ENCODE results near the gene KDM4B. TPM values are rescaled to one million over a fixed set of nuclear protein-coding genes. Genes with fewer than 3 reads are reported as not detected.
A peak's percentile ranks its signal among the peaks of the same experiment; 100 is the strongest.

KDM4B gene
- total RNA-seq (2021; fragmentation: NEBNext Ultra II Directional; extraction: Animal tissue kit (Norgen Biotek cat#: 25700)) (31.9 and 32.8 TPM in 2 replicates), polyA plus RNA-seq (2011; rRNA removed) (12.0 and 21.1 TPM in 2 replicates), polyA minus RNA-seq (2011; rRNA and poly(A)+ RNA removed) (18.7 and 23.6 TPM in 2 replicates)
- polyA plus RNA-seq (2011; cell fraction: cytosol; rRNA removed): 16.6 TPM
- 36.4 TPM for polyA plus RNA-seq (2011; cell fraction: nucleus; rRNA removed)
- 15.0 to 22.8 TPM (median 19.6 TPM) in 4 replicates for polyA plus RNA-seq (2012, experiment 1 of 2)
- 17.0 TPM for polyA plus RNA-seq (2012, experiment 2 of 2)
- polyA plus RNA-seq (2013, experiment 1 of 2): 13.3 TPM
- polyA plus RNA-seq (2013, experiment 2 of 2): 12.3 TPM
- 26.2 TPM for polyA minus RNA-seq (2011; cell fraction: cytosol; rRNA and poly(A)+ RNA removed)
- 44.4 TPM for polyA minus RNA-seq (2011; cell fraction: nucleus; rRNA and poly(A)+ RNA removed)
- long read RNA-seq, experiment 1, full-length matches to known transcripts: 2 of 34 reads
- long read RNA-seq, experiment 1, partial matches to known transcripts: 25 of 34 reads
- long read RNA-seq, experiment 1, other reads (novel, unspliced or antisense): 7 of 34 reads
- long read RNA-seq, experiment 2: 0 reads

GRCh38 chr19:4968462-4969291 lies at the start of gene KDM4B:
KDM4B (plus strand) TSS chr19:4969113; CDS start chr19:5032891, 63,778 bp downstream.
- Histone ChIP-seq H3K23me2 (ENCODE audit: low read depth, low read length) (peaks cover 13% of the 10 kb centered on the region; the same call in 1 of the 2 replicates), H4K91ac (replicated peaks; ENCODE audit: insufficient read length, low read length) (peak within 1 kb of the TSS; percentile 93), H4K20me1 (replicated peaks in 1 of 2; ENCODE audit: control insufficient read depth in 1 of 2, insufficient read depth in 2 of 2, low read length in 2 of 2) (peaks cover 11 to 15% of the 10 kb centered on the region in 2 experiments), H3K27ac (ENCODE audit: low read depth, low read length) (no peak within 1 kb of the TSS), H3K79me2 (ENCODE audit: control insufficient read depth in 1 of 2, insufficient read depth in 2 of 2, low read length in 2 of 2) (peaks cover 10 to 38% of the 10 kb centered on the region in 2 experiments; a peak in 3 of 4 replicates), H3K23ac (ENCODE audit: insufficient read length) (no peak within 1 kb of the TSS), H2BK20ac (ENCODE audit: low read length) (no peak within 1 kb of the TSS), H2BK12ac (ENCODE audit: low read depth, low read length) (no peak within 1 kb of the TSS), H2BK5ac (ENCODE audit: low read depth, low read length) (no peak within 1 kb of the TSS), H2BK120ac (replicated peaks; ENCODE audit: low read depth, low read length) (no peak within 1 kb of the TSS), H2AK5ac (ENCODE audit: low read depth, low read length) (no peak within 1 kb of the TSS), H4K5ac (ENCODE audit: insufficient read length, low read depth, low read length) (peak within 1 kb of the TSS; percentile 90), H4K8ac (ENCODE audit: extremely low read depth, insufficient read depth, low read length) (peak within 1 kb of the TSS; percentile 28), H3K79me1 (ENCODE audit: low read depth, low read length) (peaks cover 13% of the 10 kb centered on the region), H3K9me3 (ENCODE audit: insufficient read depth in 2 of 2, low read depth in 1 of 2, low read length in 1 of 2) (no peaks in the 10 kb centered on the region), H3K4me2 (ENCODE audit: insufficient read depth in 1 of 2, low read depth in 2 of 2, low read length in 2 of 2) (peak within 1 kb of the TSS; percentile 79 to 98), H3K18ac (ENCODE audit: extremely low read depth, low read length) (peak within 1 kb of the TSS; percentile 98), H3K56ac (replicated peaks; ENCODE audit: insufficient read length, low read depth, low read length) (no peak within 1 kb of the TSS), H3K4me3 (ENCODE audit: extremely low read depth in 1 of 4, insufficient read depth in 2 of 4, low read depth in 3 of 4, low read length in 4 of 4) (peak within 1 kb of the TSS; percentile 49 to 67 (median 57)), H3K4me1 (replicated peaks in 1 of 4; ENCODE audit: control insufficient read depth in 3 of 4, insufficient read depth in 4 of 4, low read length in 3 of 4) (peaks cover 3 to 17% (median 14%) of the 10 kb centered on the region in 4 experiments), H3K9ac (replicated peaks in 1 of 4; ENCODE audit: extremely low read depth in 1 of 4, low read depth in 3 of 4, low read length in 3 of 4) (peak within 1 kb of the TSS; percentile 38 to 88 (median 54); a peak in 5 of 7 replicates), H3K4ac (replicated peaks; ENCODE audit: insufficient read length, low read depth, low read length) (no peak within 1 kb of the TSS), H2BK15ac (ENCODE audit: low read length) (peak within 1 kb of the TSS; percentile 88; the same call in 1 of the 2 replicates), H3K27me3 (replicated peaks in 1 of 4; ENCODE audit: control insufficient read depth in 3 of 4, extremely low read depth in 1 of 4, insufficient read depth in 3 of 4, low read length in 3 of 4) (peaks cover 0 to 5% (median 0%) of the 10 kb centered on the region in 4 experiments; a peak in 2 of 7 replicates), H2AFZ (ENCODE audit: low read length) (peak within 1 kb of the TSS; percentile 98), H3K36me3 (ENCODE audit: control insufficient read depth in 2 of 4, insufficient read depth in 4 of 4, low read length in 3 of 4) (no peaks in the 10 kb centered on the region), H3K14ac (ENCODE audit: insufficient read length) (no peak within 1 kb of the TSS)
- 3% methylated on average over 38 of the region's 96 CpGs; no CpG with 5 or more reads in 1 of the 2 experiments for WGBS, 2 experiments (ENCODE audit: extremely low coverage in 1 of 2, insufficient coverage in 1 of 2, insufficient read length in 1 of 2, insufficient replicate concordance in 2 of 2, low coverage in 1 of 2, low lambda C conversion rate in 2 of 2, missing lambda C conversion rate in 1 of 2)
- FAIRE-seq (no peak), DNase-seq (ENCODE audit: low read depth in 1 of 2, low spot score in 2 of 2) (peak; percentile 98 to 99)
- ChIA-PET POLR2A (ENCODE audit: partially characterized antibody) (interaction anchor here (0.6 to 2.5 kb wide), 6 partner anchors 11 to 286 kb away, joined by 3 to 11 read pairs (median 4); no protein-coding TSS in a partner anchor), CTCF (ENCODE audit: partially characterized antibody) (interaction anchor here (0.5 to 2.9 kb wide), 7 partner anchors 19 to 504 kb away, joined by 3 to 21 read pairs (median 5); no protein-coding TSS in a partner anchor)
- TF ChIP-seq, protein P1, sequence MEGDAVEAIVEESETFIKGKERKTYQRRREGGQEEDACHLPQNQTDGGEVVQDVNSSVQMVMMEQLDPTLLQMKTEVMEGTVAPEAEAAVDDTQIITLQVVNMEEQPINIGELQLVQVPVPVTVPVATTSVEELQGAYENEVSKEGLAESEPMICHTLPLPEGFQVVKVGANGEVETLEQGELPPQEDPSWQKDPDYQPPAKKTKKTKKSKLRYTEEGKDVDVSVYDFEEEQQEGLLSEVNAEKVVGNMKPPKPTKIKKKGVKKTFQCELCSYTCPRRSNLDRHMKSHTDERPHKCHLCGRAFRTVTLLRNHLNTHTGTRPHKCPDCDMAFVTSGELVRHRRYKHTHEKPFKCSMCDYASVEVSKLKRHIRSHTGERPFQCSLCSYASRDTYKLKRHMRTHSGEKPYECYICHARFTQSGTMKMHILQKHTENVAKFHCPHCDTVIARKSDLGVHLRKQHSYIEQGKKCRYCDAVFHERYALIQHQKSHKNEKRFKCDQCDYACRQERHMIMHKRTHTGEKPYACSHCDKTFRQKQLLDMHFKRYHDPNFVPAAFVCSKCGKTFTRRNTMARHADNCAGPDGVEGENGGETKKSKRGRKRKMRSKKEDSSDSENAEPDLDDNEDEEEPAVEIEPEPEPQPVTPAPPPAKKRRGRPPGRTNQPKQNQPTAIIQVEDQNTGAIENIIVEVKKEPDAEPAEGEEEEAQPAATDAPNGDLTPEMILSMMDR (IDR thresholded peaks at IDR 0.05; ENCODE audit: control extremely low read depth in 1 of 3, insufficient read depth in 1 of 3, low read depth in 1 of 3, low read length in 3 of 3): no peak
- no peak for TF ChIP-seq CEBPB (IDR thresholded peaks at IDR 0.05; ENCODE audit: low read depth, low read length)
- no peak for TF ChIP-seq RBBP5 (IDR thresholded peaks at IDR 0.05; ENCODE audit: borderline replicate concordance, low read depth, low read length)
- TF ChIP-seq EP300 (IDR thresholded peaks at IDR 0.05; ENCODE audit: borderline replicate concordance in 1 of 2, low read depth in 2 of 2, low read length in 2 of 2): 0 out of 3 replicates have a peak, but pooled peaks of 1 of the 2 experiments have one; percentile 15
- no peak for TF ChIP-seq JUN (IDR thresholded peaks at IDR 0.05; ENCODE audit: low read depth, low read length)
